Suprapubic skin (tissue), 4 donors: ENCODE measurements around the gene OGT.

Experiments
- EP300 ChIP-seq: sonication (generic); formaldehyde crosslinking; IDR thresholded peaks from one replicate; pipeline ENCODE4 v1.6.1; 2017; ENCODE audit warnings: antibody characterized with exemption
- POLR2A ChIP-seq, 2 donors: fragments of 450-650 bp; IDR thresholded peaks; one replicate each; pipeline ENCODE4 v1.6.1; 2017; ENCODE audit warnings: antibody characterized with exemption in 2 of 2, mild to moderate bottlenecking in 2 of 2, moderate library complexity in 2 of 2
- POLR2AphosphoS5 ChIP-seq, 3 donors: sonication (generic); formaldehyde crosslinking; IDR thresholded peaks; one replicate each; pipeline ENCODE4 v1.6.1; 2017; ENCODE audit warnings: antibody characterized with exemption in 3 of 3
- TF ChIP-seq, protein P1 (sequence below), 2 donors: fragments of 200-600 bp in 1 of 2; fragments of 450-650 bp in 1 of 2; sonication (generic) in 1 of 2; IDR thresholded peaks; one replicate each; pipeline ENCODE4 v1.5.1; 2016 to 2019; ENCODE audit warnings: antibody characterized with exemption in 2 of 2, mild to moderate bottlenecking in 1 of 2, moderate library complexity in 1 of 2

DNA sequence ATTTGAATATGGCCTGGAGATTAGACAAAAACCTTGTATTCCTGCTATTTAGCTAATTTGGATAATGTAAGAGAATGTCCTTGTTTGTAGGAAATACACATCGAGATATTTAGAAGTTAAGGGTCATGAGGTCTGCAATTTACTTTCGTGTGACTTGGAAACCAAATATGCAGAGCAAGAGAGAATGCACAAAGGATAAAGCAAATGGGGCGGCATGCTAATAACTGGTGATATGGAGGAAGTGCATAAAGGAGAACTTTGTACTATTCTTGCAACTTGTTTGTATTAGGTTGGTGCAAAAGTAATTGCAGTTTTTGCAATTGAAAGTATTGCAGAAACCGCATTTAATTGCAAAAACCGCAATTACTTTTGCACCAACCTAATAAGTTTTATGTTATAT, 92.6 kb downstream of the OGT start:
- TF ChIP-seq, protein P1, sequence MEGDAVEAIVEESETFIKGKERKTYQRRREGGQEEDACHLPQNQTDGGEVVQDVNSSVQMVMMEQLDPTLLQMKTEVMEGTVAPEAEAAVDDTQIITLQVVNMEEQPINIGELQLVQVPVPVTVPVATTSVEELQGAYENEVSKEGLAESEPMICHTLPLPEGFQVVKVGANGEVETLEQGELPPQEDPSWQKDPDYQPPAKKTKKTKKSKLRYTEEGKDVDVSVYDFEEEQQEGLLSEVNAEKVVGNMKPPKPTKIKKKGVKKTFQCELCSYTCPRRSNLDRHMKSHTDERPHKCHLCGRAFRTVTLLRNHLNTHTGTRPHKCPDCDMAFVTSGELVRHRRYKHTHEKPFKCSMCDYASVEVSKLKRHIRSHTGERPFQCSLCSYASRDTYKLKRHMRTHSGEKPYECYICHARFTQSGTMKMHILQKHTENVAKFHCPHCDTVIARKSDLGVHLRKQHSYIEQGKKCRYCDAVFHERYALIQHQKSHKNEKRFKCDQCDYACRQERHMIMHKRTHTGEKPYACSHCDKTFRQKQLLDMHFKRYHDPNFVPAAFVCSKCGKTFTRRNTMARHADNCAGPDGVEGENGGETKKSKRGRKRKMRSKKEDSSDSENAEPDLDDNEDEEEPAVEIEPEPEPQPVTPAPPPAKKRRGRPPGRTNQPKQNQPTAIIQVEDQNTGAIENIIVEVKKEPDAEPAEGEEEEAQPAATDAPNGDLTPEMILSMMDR (IDR thresholded peaks at IDR 0.05) = no peak
- TF ChIP-seq POLR2A (IDR thresholded peaks at IDR 0.05) (no peak), POLR2AphosphoS5 (IDR thresholded peaks at IDR 0.05) (no peak), EP300 (no peak)
